Caco-2 (cell line): ENCODE measurements around the gene INPP5D. TPM values are rescaled to one million over a fixed set of nuclear protein-coding genes. Genes with fewer than 3 reads are reported as not detected.

ENCODE experiments used
- BruUV-seq: library from RNA; stranded (reverse); fragments of 400-500 nt; replicated peaks from 2 replicates; lab custom pipeline; 2021; lab: Mats Ljungman, UMichigan
- CTCF ChIA-PET: fragments of 300-600 bp; sonication (Branson Sonifier 250); formaldehyde crosslinking; loops from one replicate; lab custom pipeline; 2022; ENCODE audit warnings: antibody characterized with exemption; lab: Charles Lee
- POLR2A ChIA-PET: fragments of 300-600 bp; sonication (Branson Sonifier 250); formaldehyde crosslinking; loops from one replicate; lab custom pipeline; 2022; ENCODE audit warnings: antibody characterized with exemption; lab: Charles Lee
- DNase-seq, 2 experiments: peaks; one replicate each; pipeline versions ENCODE4 v3.0.0 to v3.0.0-alpha.2; 2020 to 2022
- H3K27me3 ChIP-seq: replicated peaks from 2 replicates; pipeline ENCODE4 v1.6.0; 2011; ENCODE audit warnings: low read length; ENCODE audit not compliant: control insufficient read depth, insufficient read depth
- H3K36me3 ChIP-seq: 2 replicates; pipeline ENCODE4 v1.5.1; 2011; ENCODE audit warnings: low read length; ENCODE audit not compliant: control insufficient read depth, insufficient read depth
- H3K4me1 ChIP-seq: fragments of 250-450 bp; sonication (Bioruptor Pico); 2 replicates; pipeline ENCODE4 v1.5.1; 2020; ENCODE audit warnings: mild to moderate bottlenecking
- H3K4me3 ChIP-seq: 2 replicates; pipeline ENCODE4 v1.5.1; 2011; ENCODE audit warnings: low read depth, mild to moderate bottlenecking, control low read depth, low read length
- H3K9me3 ChIP-seq: fragments of 250-450 bp; sonication (Bioruptor Pico); 2 replicates; pipeline ENCODE4 v1.5.1; 2020; ENCODE audit warnings: mild to moderate bottlenecking, moderate library complexity
- H3K27ac Mint-ChIP-seq: one replicate; pipeline ENCODE4 v1.8.0; 2022; ENCODE audit warnings: mixed read lengths; ENCODE audit not compliant: unreplicated experiment
- H3K27me3 Mint-ChIP-seq: one replicate; pipeline ENCODE4 v1.8.0; 2022; ENCODE audit warnings: mixed read lengths; ENCODE audit not compliant: insufficient read depth, unreplicated experiment
- H3K36me3 Mint-ChIP-seq: one replicate; pipeline ENCODE4 v1.8.0; 2022; ENCODE audit warnings: mild to moderate bottlenecking, mixed read lengths; ENCODE audit not compliant: insufficient read depth, unreplicated experiment
- H3K4me1 Mint-ChIP-seq: one replicate; pipeline ENCODE4 v1.8.0; 2022; ENCODE audit warnings: low read depth, mixed read lengths; ENCODE audit not compliant: unreplicated experiment
- H3K4me3 Mint-ChIP-seq: one replicate; pipeline ENCODE4 v1.8.0; 2022; ENCODE audit warnings: mild to moderate bottlenecking, moderate library complexity, mixed read lengths; ENCODE audit not compliant: unreplicated experiment
- H3K9me3 Mint-ChIP-seq: one replicate; pipeline ENCODE4 v1.8.0; 2022; ENCODE audit warnings: mixed read lengths; ENCODE audit not compliant: unreplicated experiment
- CTCF ChIP-seq, 2 experiments: fragments of 200-600 bp in 1 of 2; IDR thresholded peaks; 1 replicate in 1 of 2; 2 replicates in 1 of 2; pipeline versions ENCODE4 v1.5.1 to v1.8.0; 2011 to 2022; ENCODE audit warnings: antibody characterized with exemption in 1 of 2, control low read depth in 1 of 2, inconsistent platforms in 1 of 2, low read depth in 1 of 2, low read length in 1 of 2, mild to moderate bottlenecking in 1 of 2, moderate library complexity in 1 of 2; ENCODE audit not compliant: insufficient read depth in 1 of 2, severe bottlenecking in 1 of 2, unreplicated experiment in 1 of 2
- intact Hi-C: fragments of 100-400 bp; cut with micrococcal nuclease; formaldehyde crosslinking; loops from one replicate; pipeline ENCODE4 v1.10.0; 2022; ENCODE audit not compliant: unreplicated experiment
- total RNA-seq: library from RNA; stranded (reverse); gene quantifications from 2 replicates; pipeline ENCODE4 v1.2.3, GENCODE V29; 2022

Gene INPP5D
- total RNA-seq, 1 experiment from 2014 or later = not detected

GRCh38 chr2:233228376-233228775 is 168.2 kb downstream of the INPP5D start:
- peaks cover 5% of the 10 kb centered on the region for H3K27me3 Mint-ChIP-seq
- Histone ChIP-seq H3K4me3 (no peak overlapping the region), H3K4me1 (no peaks in the 10 kb centered on the region), H3K9me3 (no peaks in the 10 kb centered on the region), H3K36me3 (no peaks in the 10 kb centered on the region), H3K27me3 (no peaks in the 10 kb centered on the region)
- no peak for DNase-seq
- no peaks in the 10 kb centered on the region for H3K36me3 Mint-ChIP-seq
- no TSS peak for BruUV-seq
- no peaks in the 10 kb centered on the region for H3K4me1 Mint-ChIP-seq
- no peak for TF ChIP-seq CTCF (IDR thresholded peaks at IDR 0.05; ENCODE audit: insufficient read depth in 1 of 2, low read depth in 1 of 2, low read length in 1 of 2, severe bottlenecking in 1 of 2, unreplicated experiment in 1 of 2)
- no peak overlapping the region for H3K4me3 Mint-ChIP-seq
- intact Hi-C loops = no loop called here
- ChIA-PET POLR2A (no interaction called here), CTCF (no interaction called here)
- H3K27ac Mint-ChIP-seq = no peak overlapping the region
- no peaks in the 10 kb centered on the region for H3K9me3 Mint-ChIP-seq

- H3K4me3 ChIP-seq = no peak overlapping the region
- DNase-seq = no peak
- CTCF ChIA-PET = no interaction called here
- no peak overlapping the region for H3K4me3 Mint-ChIP-seq
- no peak for TF ChIP-seq CTCF (IDR thresholded peaks at IDR 0.05; ENCODE audit: insufficient read depth in 1 of 2, low read depth in 1 of 2, low read length in 1 of 2, severe bottlenecking in 1 of 2, unreplicated experiment in 1 of 2)
- no peaks in the 10 kb centered on the region for H3K9me3 ChIP-seq
- no peaks in the 10 kb centered on the region for H3K27me3 ChIP-seq
- H3K4me1 Mint-ChIP-seq = no peaks in the 10 kb centered on the region
- no TSS peak for BruUV-seq
- H3K27ac Mint-ChIP-seq = no peak overlapping the region
- no peaks in the 10 kb centered on the region for H3K36me3 ChIP-seq
- H3K27me3 Mint-ChIP-seq = no peaks in the 10 kb centered on the region
- no peaks in the 10 kb centered on the region for H3K9me3 Mint-ChIP-seq
- H3K36me3 Mint-ChIP-seq = no peaks in the 10 kb centered on the region
- POLR2A ChIA-PET = no interaction called here
- intact Hi-C loops = no loop called here
- H3K4me1 ChIP-seq = no peaks in the 10 kb centered on the region
Measured at GRCh38 chr2:233233618-233234230, 173.6 kb downstream of the INPP5D start.

- Histone ChIP-seq H3K4me1 (no peaks in the 10 kb centered on the region), H3K4me3 (no peak overlapping the region), H3K9me3 (no peaks in the 10 kb centered on the region), H3K36me3 (no peaks in the 10 kb centered on the region), H3K27me3 (no peaks in the 10 kb centered on the region)
- Mint-ChIP-seq H3K36me3 (no peaks in the 10 kb centered on the region), H3K27ac (no peak overlapping the region), H3K4me1 (no peaks in the 10 kb centered on the region), H3K9me3 (no peaks in the 10 kb centered on the region), H3K27me3 (peaks cover under 1% of the 10 kb centered on the region), H3K4me3 (no peak overlapping the region)
- BruUV-seq = no TSS peak
- ChIA-PET CTCF (no interaction called here), POLR2A (no interaction called here)
- DNase-seq = no peak
- intact Hi-C loops = no loop called here
- TF ChIP-seq CTCF (IDR thresholded peaks at IDR 0.05; ENCODE audit: insufficient read depth in 1 of 2, low read depth in 1 of 2, low read length in 1 of 2, severe bottlenecking in 1 of 2, unreplicated experiment in 1 of 2) = no peak
Measured at GRCh38 chr2:233234264-233234663, 174.1 kb downstream of the INPP5D start.
